ENCODE data around the gene FXYD1.
A peak's percentile ranks its signal among the peaks of the same experiment; 100 is the strongest.
"Not testable (repeated sequence)": the region's sequence is repeated elsewhere in the genome, so short reads cannot be mapped to it uniquely, and the experiment has no call there.

Gene FXYD1

DNA sequence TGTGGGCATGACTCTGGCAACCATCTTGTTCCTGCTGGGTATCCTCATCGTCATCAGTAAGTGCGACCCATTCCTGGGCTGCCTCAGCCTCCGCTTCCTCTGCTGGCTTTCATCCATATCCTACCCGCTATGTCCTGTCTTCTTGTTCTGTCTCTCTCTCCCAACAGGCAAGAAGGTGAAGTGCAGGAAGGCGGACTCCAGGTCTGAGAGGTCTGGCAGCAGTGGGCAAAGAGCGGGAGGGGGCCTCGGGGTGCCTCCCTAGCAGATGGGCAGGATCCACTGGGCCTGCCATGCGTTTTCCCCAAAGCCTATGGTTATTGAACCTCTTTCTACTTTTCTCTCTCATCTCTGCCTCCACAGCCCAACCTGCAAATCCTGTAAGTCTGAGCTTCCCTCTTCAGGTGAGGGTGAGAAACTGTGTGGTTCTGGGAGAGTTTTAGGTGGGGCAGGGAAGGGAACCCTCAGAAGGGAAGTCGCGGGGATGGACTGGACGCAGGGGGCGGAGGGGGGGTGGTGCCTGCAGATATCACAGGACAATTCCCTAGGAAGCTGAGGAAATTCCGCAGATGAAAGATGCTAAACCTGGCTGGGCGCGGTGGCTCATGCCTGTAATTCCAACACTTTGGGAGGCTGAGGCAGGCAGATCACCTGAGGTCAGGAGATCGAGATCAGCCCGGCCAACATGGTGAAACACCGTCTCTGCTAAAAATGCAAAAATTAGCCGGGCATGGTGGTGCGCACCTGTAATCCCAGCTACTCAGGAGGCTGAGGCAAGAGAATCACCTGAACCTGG lies 12.8 kb downstream of the FXYD1 start:
- H3K27me3 ChIP-seq (ENCODE audit: insufficient read depth, low read depth, severe bottlenecking), result no peaks in the 10 kb centered on the region
- no peaks in the 10 kb centered on the region for H3K9me3 ChIP-seq (ENCODE audit: severe bottlenecking)
- DNase-seq, result no peak
- TF ChIP-seq, protein P1, sequence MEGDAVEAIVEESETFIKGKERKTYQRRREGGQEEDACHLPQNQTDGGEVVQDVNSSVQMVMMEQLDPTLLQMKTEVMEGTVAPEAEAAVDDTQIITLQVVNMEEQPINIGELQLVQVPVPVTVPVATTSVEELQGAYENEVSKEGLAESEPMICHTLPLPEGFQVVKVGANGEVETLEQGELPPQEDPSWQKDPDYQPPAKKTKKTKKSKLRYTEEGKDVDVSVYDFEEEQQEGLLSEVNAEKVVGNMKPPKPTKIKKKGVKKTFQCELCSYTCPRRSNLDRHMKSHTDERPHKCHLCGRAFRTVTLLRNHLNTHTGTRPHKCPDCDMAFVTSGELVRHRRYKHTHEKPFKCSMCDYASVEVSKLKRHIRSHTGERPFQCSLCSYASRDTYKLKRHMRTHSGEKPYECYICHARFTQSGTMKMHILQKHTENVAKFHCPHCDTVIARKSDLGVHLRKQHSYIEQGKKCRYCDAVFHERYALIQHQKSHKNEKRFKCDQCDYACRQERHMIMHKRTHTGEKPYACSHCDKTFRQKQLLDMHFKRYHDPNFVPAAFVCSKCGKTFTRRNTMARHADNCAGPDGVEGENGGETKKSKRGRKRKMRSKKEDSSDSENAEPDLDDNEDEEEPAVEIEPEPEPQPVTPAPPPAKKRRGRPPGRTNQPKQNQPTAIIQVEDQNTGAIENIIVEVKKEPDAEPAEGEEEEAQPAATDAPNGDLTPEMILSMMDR (IDR thresholded peaks at IDR 0.05; ENCODE audit: low read depth, low read length), result 0 out of 2 replicates have a peak, but pooled peaks have one; percentile 1
- H3K27ac ChIP-seq, result no peak overlapping the region
- H3K4me3 ChIP-seq (ENCODE audit: low read depth, low read length), result no peak overlapping the region
- H3K36me3 ChIP-seq, result no peaks in the 10 kb centered on the region

GRCh38 chr19:35153129-35153522 lies 14.5 kb downstream of the FXYD1 start:
- H3K27me3 ChIP-seq (ENCODE audit: insufficient read depth, low read depth, severe bottlenecking); H3K9me3 ChIP-seq (ENCODE audit: severe bottlenecking); DNase-seq; H3K36me3 ChIP-seq; H3K4me3 ChIP-seq (ENCODE audit: low read depth, low read length); H3K27ac ChIP-seq: not testable (repeated sequence)

GRCh38 chr19:35153701-35154524 lies 15.3 kb downstream of the FXYD1 start:
- Histone ChIP-seq H3K36me3 (peaks cover 13% of the 10 kb centered on the region; the same call in 1 of the 2 replicates), H3K27ac (peak overlapping the region; percentile 29; the same call in 1 of the 2 replicates), H3K27me3 (ENCODE audit: insufficient read depth, low read depth, severe bottlenecking) (no peaks in the 10 kb centered on the region), H3K4me3 (ENCODE audit: low read depth, low read length) (peak overlapping the region; percentile 80), H3K9me3 (ENCODE audit: severe bottlenecking) (no peaks in the 10 kb centered on the region)
- TF ChIP-seq, protein P1 (IDR thresholded peaks at IDR 0.05; ENCODE audit: low read depth, low read length), result peak; percentile 86
- peak; percentile 73 for DNase-seq

GRCh38 chr19:35154525-35155406 lies 16.1 kb downstream of the FXYD1 start, which contains the start of gene FXYD5:
FXYD5 (plus strand) TSS chr19:35154735; CDS start chr19:35155551, 816 bp downstream.
- Histone ChIP-seq H3K9me3 (ENCODE audit: severe bottlenecking) (no peaks in the 10 kb centered on the region), H3K4me3 (ENCODE audit: low read depth, low read length) (peak within 1 kb of the TSS; percentile 80), H3K27me3 (ENCODE audit: insufficient read depth, low read depth, severe bottlenecking) (no peaks in the 10 kb centered on the region), H3K27ac (peak within 1 kb of the TSS; percentile 29; the same call in 1 of the 2 replicates), H3K36me3 (peaks cover 17% of the 10 kb centered on the region)
- TF ChIP-seq, protein P1 (IDR thresholded peaks at IDR 0.05; ENCODE audit: low read depth, low read length), result no peak
- DNase-seq, result peak; percentile 69

DNA sequence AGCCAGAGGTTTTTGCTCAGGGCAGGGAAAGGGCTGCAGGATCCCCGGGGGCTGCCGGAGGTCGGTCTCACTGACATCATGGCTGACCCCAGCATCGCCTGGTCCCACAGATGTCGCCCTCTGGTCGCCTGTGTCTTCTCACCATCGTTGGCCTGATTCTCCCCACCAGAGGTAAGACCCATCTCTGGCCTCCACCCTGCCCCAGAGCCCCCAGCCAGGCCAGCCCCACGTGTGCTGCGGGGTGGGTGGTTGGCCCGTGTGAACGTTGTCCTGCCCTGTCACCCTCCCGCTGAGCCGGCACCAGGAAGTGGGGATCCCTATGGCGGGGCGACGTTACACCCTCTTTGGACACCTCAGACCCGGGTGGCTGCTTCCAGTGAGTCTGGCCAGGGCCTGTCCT lies 16.8 kb downstream of the FXYD1 start:
- TF ChIP-seq, protein P1 (IDR thresholded peaks at IDR 0.05; ENCODE audit: low read depth, low read length), result no peak
- Histone ChIP-seq H3K27ac (no peak overlapping the region), H3K36me3 (peaks cover 17% of the 10 kb centered on the region), H3K27me3 (ENCODE audit: insufficient read depth, low read depth, severe bottlenecking) (no peaks in the 10 kb centered on the region), H3K9me3 (ENCODE audit: severe bottlenecking) (no peaks in the 10 kb centered on the region), H3K4me3 (ENCODE audit: low read depth, low read length) (peak overlapping the region; percentile 80)
- no peak for DNase-seq

Measured in WERI-Rb-1 (cell line).